Measurements from ENCODE around the gene CNN2. TPM values are rescaled to one million over a fixed set of nuclear protein-coding genes. Genes with fewer than 3 reads are reported as not detected.

CNN2 gene
- total and polyA plus RNA-seq, 2 donors (not counting 1 experiment from before 2014, with no cell fraction given), result 198 to 301 TPM

- Mint-ChIP-seq H3K9me3 (ENCODE audit: insufficient read depth) (no peaks in the 10 kb centered on the region), H3K4me1 (peaks cover 38% of the 10 kb centered on the region), H3K27ac (no peak overlapping the region), H3K27me3 (no peaks in the 10 kb centered on the region), H3K4me3 (peak overlapping the region; percentile 19)
- TF ChIP-seq CTCF (IDR thresholded peaks at IDR 0.05) (no peak), EZH2 (IDR thresholded peaks at IDR 0.05; ENCODE audit: borderline replicate concordance, insufficient read depth, low read depth, low read length, poor library complexity, severe bottlenecking) (no peak)
- H3K4me2 ChIP-seq (replicated peaks; ENCODE audit: low read depth, low read length, poor library complexity, severe bottlenecking), result no peak overlapping the region
- peaks cover 0 to 4% (median 0%) of the 10 kb centered on the region in 3 donors for H3K9me3 ChIP-seq (ENCODE audit: control extremely low read depth in 1 of 3, control insufficient read depth in 2 of 3, insufficient read depth in 1 of 3, low read length in 2 of 3)
- H3K79me2 ChIP-seq (ENCODE audit: control insufficient read depth, insufficient read depth, low read length), result peaks cover 59% of the 10 kb centered on the region
- H3K4me1 ChIP-seq (ENCODE audit: control insufficient read depth in 2 of 2, insufficient read depth in 2 of 2, low read length in 2 of 2), result peaks cover 24 to 49% of the 10 kb centered on the region in 2 donors
- POLR2A ChIA-PET, result interaction anchor here (0.6 to 2.4 kb wide), 4 partner anchors 22 to 47 kb away, joined by 3 to 10 read pairs (median 6); no protein-coding TSS in a partner anchor
- peaks cover 69% of the 10 kb centered on the region for H4K20me1 ChIP-seq (ENCODE audit: control insufficient read depth, insufficient read depth, low read length, poor library complexity, severe bottlenecking)
- H2AFZ ChIP-seq (ENCODE audit: insufficient read depth, low read depth, low read length, poor library complexity, severe bottlenecking), result no peak overlapping the region
- WGBS (ENCODE audit: insufficient coverage), result 97% methylated on average over 20 of the region's 23 CpGs
- peaks cover 0 to 50% of the 10 kb centered on the region in 2 experiments for H3K36me3 ChIP-seq (replicated peaks in 1 of 2; ENCODE audit: control extremely low read depth in 1 of 2, control insufficient read depth in 1 of 2, extremely low read depth in 1 of 2, insufficient read depth in 2 of 2, low read length in 1 of 2)
- no peak overlapping the region for H3K9ac ChIP-seq (ENCODE audit: low read length)
- CTCF ChIA-PET, result interaction anchor here (1.2 kb wide), 1 partner anchor 22 kb away, joined by 7 read pairs; no protein-coding TSS in a partner anchor
- no peak overlapping the region for H3K27ac ChIP-seq (ENCODE audit: low read length in 2 of 2)
- intact Hi-C loops (cut with micrococcal nuclease), result no loop called here
- no peaks in the 10 kb centered on the region for H3K27me3 ChIP-seq (replicated peaks in 1 of 4; ENCODE audit: control extremely low read depth in 1 of 4, control insufficient read depth in 3 of 4, insufficient read depth in 4 of 4, low read length in 3 of 4)
- ATAC-seq (ENCODE audit: low read depth), result no peak
- DNase-seq, result no peak
- no peak overlapping the region for H3K4me3 ChIP-seq (ENCODE audit: control extremely low read depth in 1 of 5, extremely low read depth in 1 of 5, insufficient read depth in 1 of 5, low read depth in 2 of 5, low read length in 4 of 5)
These were observed 16.5 kb downstream of the CNN2 start for GRCh38 chr19:1042689-1043511.

GRCh38 chr19:1045247-1045603 is 18.8 kb downstream of the CNN2 start:
- peaks cover 69% of the 10 kb centered on the region for H4K20me1 ChIP-seq (ENCODE audit: control insufficient read depth, insufficient read depth, low read length, poor library complexity, severe bottlenecking)
- Mint-ChIP-seq H3K4me3 (no peak overlapping the region), H3K9me3 (ENCODE audit: insufficient read depth) (no peaks in the 10 kb centered on the region), H3K27ac (no peak overlapping the region), H3K4me1 (peaks cover 17% of the 10 kb centered on the region), H3K27me3 (no peaks in the 10 kb centered on the region)
- no peak overlapping the region for H2AFZ ChIP-seq (ENCODE audit: insufficient read depth, low read depth, low read length, poor library complexity, severe bottlenecking)
- DNase-seq, result peak; percentile 70
- no peak overlapping the region for H3K4me3 ChIP-seq (ENCODE audit: control extremely low read depth in 1 of 5, extremely low read depth in 1 of 5, insufficient read depth in 1 of 5, low read depth in 2 of 5, low read length in 4 of 5)
- no peak for TF ChIP-seq EZH2 (IDR thresholded peaks at IDR 0.05; ENCODE audit: borderline replicate concordance, insufficient read depth, low read depth, low read length, poor library complexity, severe bottlenecking)
- TF ChIP-seq CTCF (IDR thresholded peaks at IDR 0.05), result no peak
- POLR2A ChIA-PET, result interaction anchor here (0.6 kb wide), 1 partner anchor 428 kb away, joined by 8 read pairs; no protein-coding TSS in a partner anchor
- peaks cover 60% of the 10 kb centered on the region for H3K79me2 ChIP-seq (ENCODE audit: control insufficient read depth, insufficient read depth, low read length)
- 79% methylated on average over 10 of the region's 10 CpGs for WGBS (ENCODE audit: insufficient coverage)
- H3K27ac ChIP-seq (ENCODE audit: low read length in 2 of 2), result no peak overlapping the region
- no peaks in the 10 kb centered on the region for H3K27me3 ChIP-seq (replicated peaks in 1 of 4; ENCODE audit: control extremely low read depth in 1 of 4, control insufficient read depth in 3 of 4, insufficient read depth in 4 of 4, low read length in 3 of 4)
- peaks cover 0 to 4% (median 0%) of the 10 kb centered on the region in 3 donors for H3K9me3 ChIP-seq (ENCODE audit: control extremely low read depth in 1 of 3, control insufficient read depth in 2 of 3, insufficient read depth in 1 of 3, low read length in 2 of 3)
- peaks cover 11 to 30% of the 10 kb centered on the region in 2 donors for H3K4me1 ChIP-seq (ENCODE audit: control insufficient read depth in 2 of 2, insufficient read depth in 2 of 2, low read length in 2 of 2)
- H3K36me3 ChIP-seq (replicated peaks in 1 of 2; ENCODE audit: control extremely low read depth in 1 of 2, control insufficient read depth in 1 of 2, extremely low read depth in 1 of 2, insufficient read depth in 2 of 2, low read length in 1 of 2), result peaks cover 0 to 58% of the 10 kb centered on the region in 2 experiments
- H3K9ac ChIP-seq (ENCODE audit: low read length), result no peak overlapping the region
- no peak overlapping the region for H3K4me2 ChIP-seq (replicated peaks; ENCODE audit: low read depth, low read length, poor library complexity, severe bottlenecking)
- CTCF ChIA-PET, result no interaction called here
- intact Hi-C loops (cut with micrococcal nuclease), result no loop called here
- peak; percentile 15 for ATAC-seq (ENCODE audit: low read depth)

Measured in B cell (primary cell).